ENCODE results near the gene WDR13.
"Not testable (repeated sequence)": the region's sequence is repeated elsewhere in the genome, so short reads cannot be mapped to it uniquely, and the experiment has no call there.

WDR13 gene

DNA sequence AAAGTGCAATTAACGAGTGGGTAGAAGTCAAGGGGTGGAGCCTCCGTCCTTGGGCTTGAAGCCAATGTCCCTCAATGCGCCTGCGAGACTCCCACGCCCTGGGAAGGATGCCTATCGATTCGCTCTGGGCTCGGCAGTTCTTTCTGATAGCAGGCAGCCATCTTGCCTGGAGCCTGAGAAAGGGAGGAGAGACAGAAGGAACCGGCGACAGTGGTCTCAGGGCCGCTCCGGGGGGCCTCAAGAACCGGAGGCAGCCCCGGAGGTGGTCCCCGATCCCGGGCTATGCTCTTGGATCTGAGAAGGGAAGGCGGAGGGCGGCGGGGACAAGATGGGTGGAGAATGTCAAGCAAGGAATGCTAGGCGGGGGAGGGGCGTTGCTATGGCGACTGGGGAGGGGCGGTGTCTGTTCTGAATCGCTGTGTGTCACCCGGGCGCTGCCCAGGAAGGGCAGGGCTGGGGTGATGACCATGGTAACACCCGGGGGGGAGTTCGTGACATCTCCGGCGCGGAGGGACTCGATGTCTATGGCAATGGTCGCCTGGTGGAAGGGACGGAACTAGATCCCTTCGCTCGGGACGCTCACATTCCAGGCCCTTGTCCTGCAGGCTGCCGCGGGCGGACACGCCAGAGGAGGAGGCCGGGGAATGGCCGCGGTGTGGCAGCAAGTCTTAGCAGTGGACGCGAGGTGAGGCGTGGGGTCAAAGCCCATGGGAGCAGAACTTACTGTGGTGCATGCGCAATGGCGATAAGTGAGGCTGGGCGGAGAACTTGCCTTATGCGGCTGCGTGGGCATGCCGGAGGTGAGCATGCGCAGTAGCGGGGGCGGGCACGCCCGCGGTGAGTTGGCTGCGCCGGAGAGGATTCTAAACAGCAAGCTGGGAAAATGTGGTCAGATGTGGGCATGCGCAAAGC lies at the start of gene WDR13:
WDR13 (plus strand) TSS at position 140 of the 912 bp plus-strand sequence; CDS start at position 645, 505 bp downstream.
- in situ Hi-C loops (cut with MboI; ENCODE audit: low sequenced_read_pairs): no loop called here

DNA sequence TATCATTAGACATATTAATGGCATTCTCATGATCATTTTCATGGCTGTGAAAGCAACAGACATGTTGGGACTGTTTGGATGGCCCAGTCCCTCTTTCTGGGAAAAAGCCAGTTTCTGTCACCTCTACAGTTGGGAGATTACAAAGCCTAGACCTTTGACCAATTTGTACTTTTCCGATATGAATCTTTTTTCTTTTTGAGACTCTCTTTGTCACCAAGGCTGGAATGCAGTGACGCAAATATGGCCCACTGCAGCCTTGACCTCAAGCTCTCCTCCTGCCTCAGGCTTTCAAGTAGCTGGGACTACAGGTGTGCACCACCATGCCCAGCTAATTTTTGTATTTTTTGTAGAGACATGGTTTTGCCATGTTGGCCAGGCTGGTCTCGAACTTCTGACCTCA lies 48.4 kb upstream of the WDR13 start:
- in situ Hi-C loops (cut with MboI; ENCODE audit: low sequenced_read_pairs): no loop called here

DNA sequence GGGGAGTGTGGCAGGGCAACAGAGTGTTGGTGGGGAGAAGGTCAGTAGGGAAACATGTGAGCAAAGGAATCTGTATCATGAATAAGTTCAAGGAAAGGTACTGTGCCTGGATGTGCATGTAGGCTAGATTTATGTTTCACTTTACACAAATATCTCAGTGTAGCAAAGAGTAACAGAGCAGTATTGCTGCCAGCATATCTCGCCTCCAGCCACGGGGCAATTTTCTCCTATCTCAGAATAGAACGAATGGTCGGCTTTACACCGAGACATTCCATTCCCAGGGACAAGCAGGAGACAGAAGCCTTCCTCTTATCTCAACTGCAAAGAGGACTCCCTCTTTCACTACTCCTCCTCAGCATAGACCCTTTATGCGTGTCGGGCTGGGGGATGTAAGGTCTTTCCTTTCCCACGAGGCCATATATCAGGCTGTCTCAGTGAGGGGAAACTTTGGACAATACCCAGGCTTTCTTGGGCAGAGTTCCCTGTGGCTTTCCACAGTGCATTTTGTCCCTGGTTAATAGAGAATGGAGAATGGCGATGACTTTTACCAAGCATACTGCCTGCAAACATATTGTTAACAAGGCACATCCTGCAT lies 41.5 kb upstream of the WDR13 start:
- in situ Hi-C loops (cut with MboI; ENCODE audit: low sequenced_read_pairs): not testable (repeated sequence)

DNA sequence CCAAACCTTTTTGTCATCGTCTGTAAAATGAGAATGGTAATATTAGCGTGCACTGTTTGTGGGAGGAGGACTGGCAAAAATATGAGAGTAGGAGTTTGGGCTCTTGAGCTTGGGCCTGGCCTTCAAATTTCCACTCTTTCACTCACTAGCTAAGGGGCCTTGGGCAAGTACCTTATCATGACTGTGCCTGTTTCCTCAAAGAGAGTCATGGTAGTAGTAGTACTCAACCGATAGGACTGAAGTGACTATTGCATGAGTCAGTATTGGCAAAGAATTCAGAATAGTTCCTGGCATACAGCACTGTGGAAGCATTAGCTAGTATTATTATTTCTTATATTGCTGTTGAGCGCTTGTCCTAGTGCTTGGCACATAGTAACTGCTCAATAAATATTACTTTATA lies 39.0 kb upstream of the WDR13 start:
- in situ Hi-C loops (cut with MboI; ENCODE audit: low sequenced_read_pairs): no loop called here

DNA sequence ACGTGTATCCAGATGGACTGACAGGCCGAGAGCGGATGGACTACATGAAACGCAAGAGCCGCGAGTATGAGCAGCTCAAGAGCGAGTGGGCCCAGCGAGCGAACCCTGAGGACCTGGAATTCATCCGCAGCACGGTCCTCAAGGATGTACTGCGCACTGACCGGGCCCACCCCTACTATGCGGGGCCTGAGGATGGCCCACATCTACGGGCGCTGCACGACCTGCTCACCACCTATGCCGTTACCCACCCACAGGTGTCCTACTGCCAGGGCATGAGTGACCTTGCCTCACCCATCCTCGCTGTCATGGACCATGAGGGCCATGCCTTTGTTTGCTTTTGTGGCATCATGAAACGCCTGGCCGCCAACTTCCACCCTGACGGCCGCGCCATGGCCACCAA lies 37.7 kb upstream of the WDR13 start:
- in situ Hi-C loops (cut with MboI; ENCODE audit: low sequenced_read_pairs): no loop called here

DNA sequence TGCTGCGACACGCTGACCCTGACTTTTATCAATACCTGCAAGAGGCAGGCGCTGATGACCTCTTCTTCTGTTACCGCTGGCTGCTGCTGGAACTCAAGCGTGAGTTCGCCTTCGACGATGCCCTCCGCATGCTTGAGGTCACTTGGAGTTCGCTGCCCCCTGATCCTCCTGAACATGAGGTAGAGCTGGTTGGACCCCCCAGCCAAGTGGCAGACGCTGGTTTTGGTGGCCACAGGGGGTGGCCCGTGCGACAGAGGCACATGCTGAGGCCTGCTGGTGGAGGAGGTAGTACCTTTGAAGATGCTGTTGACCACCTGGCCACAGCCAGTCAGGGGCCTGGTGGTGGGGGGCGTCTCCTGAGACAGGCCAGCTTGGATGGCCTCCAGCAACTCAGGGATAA lies 37.2 kb upstream of the WDR13 start:
- in situ Hi-C loops (cut with MboI; ENCODE audit: low sequenced_read_pairs): no loop called here

DNA sequence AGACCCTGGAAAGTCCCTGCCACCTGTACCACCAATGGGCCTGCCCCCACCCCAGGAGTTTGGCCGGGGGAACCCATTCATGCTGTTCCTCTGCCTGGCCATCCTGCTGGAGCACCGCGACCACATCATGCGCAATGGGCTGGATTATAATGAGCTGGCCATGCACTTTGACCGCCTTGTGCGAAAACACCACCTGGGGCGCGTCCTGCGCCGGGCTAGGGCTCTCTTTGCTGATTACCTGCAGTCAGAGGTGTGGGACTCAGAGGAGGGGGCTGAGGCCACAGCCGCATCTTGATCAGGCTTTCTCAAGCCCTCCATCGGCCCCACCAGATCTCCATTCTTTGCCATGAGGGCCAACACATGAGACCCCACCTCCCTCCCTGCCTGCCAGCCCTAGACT lies 36.6 kb upstream of the WDR13 start:
- in situ Hi-C loops (cut with MboI; ENCODE audit: low sequenced_read_pairs): no loop called here

DNA sequence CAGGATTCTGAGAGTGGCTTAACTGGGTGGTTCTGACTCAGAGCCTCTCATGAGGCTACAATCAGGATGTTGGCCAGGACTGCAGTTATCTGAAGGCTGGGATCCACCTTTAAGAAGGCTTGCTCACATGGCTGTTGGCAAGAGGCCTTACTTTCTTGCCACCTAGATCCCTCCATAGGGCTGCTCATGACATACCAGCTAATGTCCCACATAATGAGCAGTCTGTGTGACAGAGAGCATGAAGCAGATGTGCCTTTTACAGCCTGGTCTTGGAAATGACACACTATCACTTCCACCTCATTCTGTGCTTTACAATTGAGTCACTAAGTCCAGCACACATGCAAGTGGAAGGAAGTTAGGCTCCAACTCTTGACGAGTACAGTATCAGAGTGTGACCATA lies 27.3 kb upstream of the WDR13 start:
- in situ Hi-C loops (cut with MboI; ENCODE audit: low sequenced_read_pairs): no loop called here

DNA sequence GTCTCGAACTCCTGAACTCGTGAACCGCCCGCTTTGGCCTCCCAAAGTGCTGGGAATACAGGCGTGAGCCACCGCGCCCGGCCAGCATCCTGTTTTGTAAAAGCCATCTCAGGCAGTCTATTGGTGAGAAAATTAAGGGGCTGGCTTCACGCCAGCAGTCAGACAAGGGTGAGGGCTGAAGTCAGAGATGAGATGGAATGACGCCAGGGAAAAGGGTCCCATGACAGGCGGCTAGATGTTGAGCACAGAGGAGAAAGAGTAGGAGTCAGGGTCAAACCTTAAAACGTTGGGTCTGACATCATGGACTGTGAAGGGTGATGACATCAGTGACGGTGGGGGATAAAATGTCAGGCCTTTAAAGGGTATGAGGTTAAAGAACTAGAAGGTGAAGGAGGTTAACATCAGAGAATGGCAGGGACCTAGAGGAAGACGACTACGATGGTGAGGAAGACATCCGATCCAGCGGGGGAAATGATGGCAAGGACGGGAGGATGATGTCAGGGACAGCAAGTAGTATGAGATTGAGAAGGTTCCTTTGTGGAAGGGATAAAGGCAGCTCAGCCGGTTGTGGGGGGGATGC lies 23.5 kb upstream of the WDR13 start:
- in situ Hi-C loops (cut with MboI; ENCODE audit: low sequenced_read_pairs): no loop called here

DNA sequence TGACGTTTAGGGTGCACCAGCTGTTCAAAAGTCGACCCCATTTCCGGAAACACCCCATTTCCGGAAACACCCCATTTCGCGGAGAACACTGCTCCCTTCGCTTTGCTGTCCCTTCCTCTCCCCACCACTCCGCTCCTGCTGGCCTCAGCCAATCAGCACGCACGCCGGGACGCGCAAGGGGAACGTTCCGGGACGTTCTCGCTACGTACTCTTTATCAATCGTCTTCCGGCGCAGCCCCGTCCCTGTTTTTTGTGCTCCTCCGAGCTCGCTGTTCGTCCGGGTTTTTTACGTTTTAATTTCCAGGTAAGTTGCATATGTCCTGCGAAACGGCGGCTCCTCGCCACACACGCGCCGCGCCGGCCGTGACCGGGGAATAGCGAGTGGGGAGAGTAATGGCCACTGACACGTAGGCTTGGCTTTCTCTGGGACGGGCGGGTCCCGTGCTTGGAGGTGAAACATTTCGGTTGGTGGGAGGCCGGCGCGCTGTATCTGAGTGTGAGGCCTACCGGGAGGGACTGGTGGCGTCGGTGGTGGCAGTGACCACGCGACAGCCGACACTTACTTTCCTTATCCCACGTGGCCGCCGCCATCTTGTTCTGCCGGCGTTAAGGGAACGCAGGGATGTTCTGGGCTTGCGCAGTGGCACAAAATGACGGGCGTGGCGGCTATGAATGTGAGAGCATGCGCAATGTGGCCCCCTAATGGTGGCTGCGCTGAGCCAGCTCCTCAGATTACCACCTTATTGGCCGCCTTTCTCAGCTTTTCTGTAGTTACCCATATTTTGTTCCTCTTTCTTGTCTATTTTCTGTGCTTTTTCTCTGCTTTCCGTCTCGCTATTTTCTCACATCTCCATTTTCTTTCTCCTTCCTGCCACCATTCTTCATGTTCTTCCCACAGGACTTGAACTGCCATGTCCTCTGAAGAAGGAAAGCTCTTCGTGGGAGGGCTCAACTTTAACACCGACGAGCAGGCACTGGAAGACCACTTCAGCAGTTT lies 22.7 kb upstream of the WDR13 start, which contains the start of gene RBM3:
RBM3 (plus strand) TSS at position 215 of the 997 bp plus-strand sequence; CDS start at position 912, 697 bp downstream.
- in situ Hi-C loops (cut with MboI; ENCODE audit: low sequenced_read_pairs): no loop called here

DNA sequence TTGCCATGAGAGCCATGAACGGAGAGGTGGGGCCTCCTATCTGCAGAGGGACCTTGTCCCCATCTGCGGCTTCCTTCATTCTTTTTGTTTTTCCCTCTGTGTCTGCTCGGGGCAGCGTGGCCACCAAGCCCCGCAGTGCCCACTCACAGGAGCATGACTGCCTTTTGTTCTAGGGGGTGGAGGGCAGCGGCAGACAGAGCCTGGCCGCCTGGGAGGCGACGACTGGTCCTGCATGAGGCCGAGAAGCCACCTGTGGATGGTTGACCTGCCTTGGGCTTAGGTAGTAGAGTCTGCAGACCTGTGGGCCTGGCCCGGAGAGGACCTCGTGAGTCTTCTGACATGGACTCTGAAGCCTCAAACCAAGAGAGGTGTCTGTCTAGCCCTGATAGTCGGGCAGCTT lies 21.6 kb upstream of the WDR13 start:
- in situ Hi-C loops (cut with MboI; ENCODE audit: low sequenced_read_pairs): no loop called here

DNA sequence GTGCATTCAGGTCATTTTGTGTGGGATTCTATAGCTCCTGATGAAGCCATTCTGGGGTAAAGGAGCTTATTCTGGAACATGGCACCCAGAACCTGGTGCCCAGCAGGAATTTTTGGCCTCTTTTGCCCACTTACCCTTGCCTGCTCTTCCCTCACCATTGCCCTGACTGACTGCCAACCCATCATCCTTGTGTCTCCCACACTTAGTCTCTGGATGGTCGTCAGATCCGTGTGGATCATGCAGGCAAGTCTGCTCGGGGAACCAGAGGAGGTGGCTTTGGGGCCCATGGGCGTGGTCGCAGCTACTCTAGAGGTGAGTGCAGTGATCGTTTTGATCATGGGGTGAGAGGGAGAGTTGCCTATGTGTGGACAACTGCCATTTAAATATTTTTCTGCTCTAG lies 21.2 kb upstream of the WDR13 start:
- in situ Hi-C loops (cut with MboI; ENCODE audit: low sequenced_read_pairs): no loop called here

DNA sequence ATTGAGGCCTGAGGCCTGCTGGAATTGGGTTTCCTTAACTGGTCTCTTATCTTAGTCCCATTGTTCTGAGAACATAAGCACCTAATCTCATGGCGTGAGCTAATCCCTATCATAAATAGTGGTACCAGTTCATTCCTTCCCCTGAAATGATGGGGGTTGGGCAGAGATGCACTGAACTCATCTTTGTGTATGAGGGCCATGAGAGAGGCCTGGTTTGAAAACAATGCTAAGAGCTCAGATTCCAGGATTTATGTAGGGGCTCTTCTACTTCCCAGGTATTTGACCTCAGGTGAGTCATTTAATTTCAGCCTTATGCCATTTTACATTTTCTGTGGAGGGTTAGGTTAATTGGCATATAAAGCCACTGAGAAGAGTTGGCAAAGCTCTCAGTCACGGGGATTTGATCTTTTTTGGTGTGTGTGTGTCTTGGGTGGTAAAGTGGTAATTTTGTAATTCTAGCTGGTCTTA lies 18.6 kb upstream of the WDR13 start:
- in situ Hi-C loops (cut with MboI; ENCODE audit: low sequenced_read_pairs): no loop called here

DNA sequence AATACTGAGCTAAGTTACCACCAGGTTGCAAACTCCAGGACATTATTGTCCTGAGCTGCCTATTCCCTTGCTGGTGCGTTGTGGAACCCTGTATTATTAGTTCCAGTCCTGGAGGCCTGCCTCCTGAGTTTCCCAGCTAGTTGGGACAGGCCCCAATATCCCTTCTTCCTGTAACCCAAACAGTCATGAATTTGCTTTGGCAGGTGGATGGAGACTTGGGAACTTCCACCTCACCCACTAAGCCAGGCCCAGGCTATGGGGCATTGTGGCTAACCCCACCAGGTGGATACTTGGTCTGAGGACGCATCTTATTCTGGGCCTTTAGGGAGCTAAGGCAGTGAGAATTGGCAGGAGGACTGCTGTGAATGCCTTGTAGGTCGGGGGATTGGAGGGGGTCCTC lies 18.0 kb upstream of the WDR13 start:
- in situ Hi-C loops (cut with MboI; ENCODE audit: low sequenced_read_pairs): no loop called here

DNA sequence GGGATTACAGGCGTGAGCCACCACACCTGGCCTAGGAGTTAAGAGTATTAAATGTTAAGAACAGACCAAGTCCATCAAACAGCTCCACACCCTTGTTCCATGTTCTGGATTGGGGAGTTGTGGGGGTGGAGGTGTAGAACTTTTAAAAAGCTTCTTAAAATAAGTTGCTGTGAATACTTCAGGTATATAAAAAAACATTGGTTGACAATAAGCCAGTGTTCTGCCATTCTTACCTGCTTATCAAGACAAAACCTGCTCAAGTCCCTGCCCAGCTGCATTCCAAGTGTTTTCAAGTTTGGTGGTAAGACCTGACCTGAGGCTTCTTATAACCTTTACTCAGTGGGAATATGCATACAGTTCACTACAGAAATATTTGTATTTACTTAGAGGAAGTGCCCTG lies 16.6 kb upstream of the WDR13 start:
- in situ Hi-C loops (cut with MboI; ENCODE audit: low sequenced_read_pairs): no loop called here

DNA sequence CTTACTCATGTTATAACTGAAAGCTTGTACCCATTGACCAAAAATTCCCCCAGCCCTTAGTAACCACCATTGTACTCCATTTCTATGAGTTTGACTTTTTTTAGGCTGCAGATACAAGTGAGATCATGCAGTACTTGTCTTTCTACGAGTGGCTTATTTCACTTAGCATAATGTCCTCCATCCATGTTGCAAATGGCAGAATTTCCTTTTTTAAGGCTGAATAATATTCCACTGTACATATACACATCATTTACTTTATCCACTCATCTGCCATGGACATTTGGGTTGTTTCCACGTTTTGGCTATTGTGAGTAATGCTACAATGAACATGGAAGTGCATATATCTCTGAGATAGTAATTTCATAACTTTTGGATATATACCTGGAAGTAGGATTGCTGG lies 12.6 kb upstream of the WDR13 start:
- in situ Hi-C loops (cut with MboI; ENCODE audit: low sequenced_read_pairs): no loop called here

DNA sequence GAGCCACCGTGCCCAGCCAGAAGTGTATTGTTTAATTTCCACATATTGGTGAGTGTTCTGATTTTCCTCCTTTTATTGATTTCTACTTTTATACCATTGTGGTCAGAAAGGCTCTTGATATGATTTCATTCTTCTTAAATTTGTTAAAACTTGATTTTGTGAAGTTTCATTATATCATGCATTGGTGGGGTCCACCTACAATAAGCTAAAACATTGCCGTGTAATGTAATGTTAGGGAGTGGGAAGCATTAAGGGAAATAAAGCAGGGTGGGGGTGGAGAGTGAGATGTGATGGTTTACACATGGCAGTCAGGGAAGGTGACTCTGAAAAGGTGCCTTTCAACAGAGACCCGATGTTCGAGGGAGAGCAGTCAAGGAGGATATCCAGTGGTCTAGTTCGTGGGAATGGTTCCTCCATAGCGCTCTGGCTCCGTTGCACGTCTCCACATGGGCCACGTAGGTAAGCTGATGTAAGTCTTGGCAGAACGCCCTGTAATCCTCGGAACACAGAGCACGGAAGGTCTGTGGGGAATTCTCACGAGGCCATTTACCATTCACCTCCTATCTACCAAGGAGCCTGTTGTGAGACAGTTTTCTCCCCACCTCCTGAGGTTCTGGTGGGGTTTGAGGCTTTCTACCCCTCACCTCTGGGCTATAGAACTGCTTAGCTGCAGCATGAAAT lies 7.7 kb upstream of the WDR13 start:
- in situ Hi-C loops (cut with MboI; ENCODE audit: low sequenced_read_pairs): no loop called here

DNA sequence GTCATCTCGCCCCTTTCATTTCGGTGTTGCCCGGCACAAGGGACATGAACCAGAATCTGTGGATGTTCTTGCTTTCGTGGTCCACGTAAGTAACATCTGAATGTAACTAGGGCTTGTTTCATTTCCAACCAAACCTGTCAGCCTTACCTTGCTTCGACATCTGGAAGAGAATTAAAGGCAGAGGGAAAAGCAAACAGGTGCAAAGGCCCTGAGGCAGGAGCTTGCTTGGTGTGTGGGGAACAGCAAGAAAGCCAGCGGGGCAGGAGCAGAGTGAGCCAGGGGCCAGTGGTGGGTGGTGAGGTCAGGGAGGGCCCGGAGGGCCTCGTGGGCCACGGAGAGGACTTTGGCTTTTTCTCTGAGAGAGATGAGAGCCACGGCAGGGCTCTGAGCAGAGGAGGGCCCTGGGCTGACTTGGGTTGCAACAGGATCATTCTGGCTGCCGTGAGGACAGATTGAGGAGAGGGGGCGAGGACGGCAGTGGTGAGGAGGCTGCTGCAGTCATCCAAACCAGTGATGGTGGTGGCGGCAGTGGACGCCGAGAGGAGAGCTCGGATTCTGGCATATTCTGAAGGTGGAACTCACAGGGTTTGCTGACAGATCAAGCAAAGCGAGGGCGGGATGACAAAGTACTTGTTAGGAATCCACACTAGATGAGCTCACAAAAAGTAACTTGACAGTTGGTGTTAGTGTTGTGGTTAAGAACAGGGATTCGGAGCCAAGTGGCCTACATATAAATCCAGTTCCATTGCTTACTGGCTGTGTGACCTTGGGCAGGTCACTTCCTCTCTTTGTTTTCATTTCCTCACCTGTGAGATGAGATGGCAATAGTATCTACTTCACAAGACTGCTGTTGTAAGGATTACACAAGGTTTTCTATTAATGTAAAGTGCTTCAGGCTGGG lies 6.8 kb upstream of the WDR13 start:
- in situ Hi-C loops (cut with MboI; ENCODE audit: low sequenced_read_pairs): no loop called here

DNA sequence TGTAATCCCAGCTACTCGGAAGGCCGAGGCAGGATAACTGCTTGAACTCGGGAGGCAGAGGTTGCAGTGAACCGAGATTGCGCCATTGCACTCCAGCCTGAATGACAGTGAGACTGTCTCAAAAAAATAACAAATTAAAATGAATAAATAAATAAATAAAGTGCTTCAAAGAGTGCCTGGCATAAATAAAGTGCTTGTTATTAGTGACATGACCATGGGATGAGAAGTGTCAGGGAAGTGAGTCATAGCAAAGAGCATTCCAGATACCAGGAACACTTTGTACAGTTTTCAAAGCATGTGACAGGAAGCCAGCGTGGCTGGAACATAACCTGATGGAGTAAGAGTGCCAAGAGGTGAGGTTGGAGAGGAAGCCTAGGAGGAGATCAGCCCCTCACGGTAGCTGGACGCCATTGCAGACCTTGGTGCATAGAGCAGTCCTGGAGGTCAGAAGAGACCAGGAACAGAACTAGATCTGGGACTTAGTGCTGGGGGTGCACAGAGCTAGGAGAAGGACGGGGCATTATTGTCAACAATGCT lies 6.0 kb upstream of the WDR13 start:
- in situ Hi-C loops (cut with MboI; ENCODE audit: low sequenced_read_pairs): no loop called here

Measured in HL-60/S4 treated with phorbol 12-myristate 13-acetate at 8.2 ng/mL for 4 days and 3 days (cell line).